ENCODE data around the gene MYO5B.
"Not testable (repeated sequence)": the region's sequence is repeated elsewhere in the genome, so short reads cannot be mapped to it uniquely, and the experiment has no call there.

MYO5B gene

GRCh38 chr18:49812286-49813068 is 382.5 kb downstream of the MYO5B start:
- TF ChIP-seq EZH2 (optimal IDR thresholded peaks at IDR 0.05; ENCODE audit: low read depth, low read length) (no peak), CTCF (IDR thresholded peaks at IDR 0.05; ENCODE audit: low read length) (no peak), EZH2phosphoT487 (IDR thresholded peaks at IDR 0.05; ENCODE audit: low read length) (no peak)
- Histone ChIP-seq H3K4me3 (ENCODE audit: low read length) (peak overlapping the region; percentile 89), H2AFZ (ENCODE audit: low read length) (peak overlapping the region; percentile 94), H3K9me3 (replicated peaks; ENCODE audit: insufficient read depth, low read length) (no peaks in the 10 kb centered on the region), H3K9ac (ENCODE audit: low read length) (peak overlapping the region; percentile 87), H3K27ac (ENCODE audit: low read length) (peak overlapping the region; percentile 89; the same call in 1 of the 2 replicates), H3K36me3 (replicated peaks; ENCODE audit: insufficient read depth, low read length) (no peaks in the 10 kb centered on the region), H3F3A (ENCODE audit: insufficient read depth, low read length) (peaks cover 13% of the 10 kb centered on the region), H4K20me1 (ENCODE audit: insufficient read depth, low read length) (no peaks in the 10 kb centered on the region), H3K9me2 (replicated peaks; ENCODE audit: insufficient read depth, low read length) (no peaks in the 10 kb centered on the region), H3K4me1 (ENCODE audit: low read length) (peaks cover 13% of the 10 kb centered on the region), H3K79me2 (ENCODE audit: low read length) (peaks cover 60% of the 10 kb centered on the region), H3K27me3 (replicated peaks; ENCODE audit: insufficient read depth, low read length) (no peaks in the 10 kb centered on the region), H3K4me2 (ENCODE audit: low read depth, low read length) (peak overlapping the region; percentile 97)
- no peak for DNase-seq

- DNase-seq = no peak
- Histone ChIP-seq H3F3A (ENCODE audit: insufficient read depth, low read length) (peaks cover 13% of the 10 kb centered on the region), H4K20me1 (ENCODE audit: insufficient read depth, low read length) (no peaks in the 10 kb centered on the region), H2AFZ (ENCODE audit: low read length) (no peak overlapping the region), H3K4me2 (ENCODE audit: low read depth, low read length) (peak overlapping the region; percentile 97; the same call in 1 of the 2 replicates), H3K4me3 (ENCODE audit: low read length) (no peak overlapping the region), H3K9me2 (replicated peaks; ENCODE audit: insufficient read depth, low read length) (no peaks in the 10 kb centered on the region), H3K27ac (ENCODE audit: low read length) (no peak overlapping the region), H3K9me3 (replicated peaks; ENCODE audit: insufficient read depth, low read length) (no peaks in the 10 kb centered on the region), H3K9ac (ENCODE audit: low read length) (no peak overlapping the region), H3K4me1 (ENCODE audit: low read length) (peaks cover 13% of the 10 kb centered on the region), H3K79me2 (ENCODE audit: low read length) (peaks cover 71% of the 10 kb centered on the region), H3K36me3 (replicated peaks; ENCODE audit: insufficient read depth, low read length) (no peaks in the 10 kb centered on the region), H3K27me3 (replicated peaks; ENCODE audit: insufficient read depth, low read length) (no peaks in the 10 kb centered on the region)
- TF ChIP-seq EZH2phosphoT487 (IDR thresholded peaks at IDR 0.05; ENCODE audit: low read length) (no peak), EZH2 (optimal IDR thresholded peaks at IDR 0.05; ENCODE audit: low read depth, low read length) (no peak), CTCF (IDR thresholded peaks at IDR 0.05; ENCODE audit: low read length) (no peak)
Observed at GRCh38 chr18:49811151-49811938, 383.6 kb downstream of the MYO5B start.

GRCh38 chr18:49808553-49809191 is 386.3 kb downstream of the MYO5B start:
- not testable (repeated sequence) for H3K36me3 ChIP-seq (replicated peaks; ENCODE audit: insufficient read depth, low read length); H3K27ac ChIP-seq (ENCODE audit: low read length); H3K4me3 ChIP-seq (ENCODE audit: low read length); H3K9ac ChIP-seq (ENCODE audit: low read length); H3K9me3 ChIP-seq (replicated peaks; ENCODE audit: insufficient read depth, low read length); H3K4me2 ChIP-seq (ENCODE audit: low read depth, low read length); H2AFZ ChIP-seq (ENCODE audit: low read length); DNase-seq; H3K9me2 ChIP-seq (replicated peaks; ENCODE audit: insufficient read depth, low read length); H4K20me1 ChIP-seq (ENCODE audit: insufficient read depth, low read length); H3K27me3 ChIP-seq (replicated peaks; ENCODE audit: insufficient read depth, low read length)
- Histone ChIP-seq H3K79me2 (ENCODE audit: low read length) (peaks cover 88% of the 10 kb centered on the region), H3K4me1 (ENCODE audit: low read length) (peaks cover 13% of the 10 kb centered on the region), H3F3A (ENCODE audit: insufficient read depth, low read length) (peaks cover 13% of the 10 kb centered on the region)
